ENCODE results near the gene BDKRB2. TPM values are rescaled to one million over a fixed set of nuclear protein-coding genes. Genes with fewer than 3 reads are reported as not detected.

The BDKRB2 gene
- total and polyA plus RNA-seq, 2 of the 4 experiments (the other 2 are of a cell fraction), result 60.9 to 73.1 TPM

DNA sequence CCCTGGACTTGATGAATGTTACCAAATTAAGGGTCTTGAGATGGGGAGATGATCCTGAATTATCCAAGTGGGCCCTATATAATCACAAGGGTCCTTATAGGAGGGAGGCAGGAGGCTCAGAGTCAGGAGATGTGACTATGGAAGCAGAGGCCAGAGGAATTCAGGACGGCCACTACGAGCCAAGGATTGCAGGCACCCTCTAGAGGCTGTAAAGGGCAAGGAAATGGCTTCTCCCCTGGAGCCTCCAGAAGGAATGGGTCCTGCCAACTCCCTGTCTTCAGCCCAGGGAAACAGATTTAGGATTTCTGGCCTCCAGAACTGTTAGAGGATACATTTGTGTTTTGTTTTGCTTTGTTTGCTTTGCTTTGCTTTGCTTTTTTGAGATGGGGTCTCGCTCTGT is 60.2 kb downstream of the BDKRB2 start:
- dilution Hi-C loops (cut with HindIII; ENCODE audit: low sequenced_read_pairs, unreplicated experiment) (no loop called here), in situ Hi-C loops (cut with MboI; ENCODE audit: low sequenced_read_pairs) (loop anchor here (25.0 kb wide), 1 partner anchor 728 kb away; the partner anchor contains the start of gene GLRX5), intact Hi-C loops (cut with micrococcal nuclease) (loop anchor here (5.0 to 10.0 kb wide), 2 partner anchors 143 to 730 kb away; partner anchors contain the start of gene GLRX5)
- H3K9me3 ChIP-seq (ENCODE audit: control insufficient read depth, insufficient read depth, low read length), result peaks cover under 1% of the 10 kb centered on the region; the same call in 1 of the 2 replicates
- peak overlapping the region; percentile 52 for H2BK5ac ChIP-seq (ENCODE audit: low read depth, low read length, poor library complexity, severe bottlenecking)
- H3K9ac ChIP-seq (ENCODE audit: low read depth, low read length), result no peak overlapping the region
- H3K36me3 ChIP-seq (ENCODE audit: control insufficient read depth, insufficient read depth, low read length), result peaks cover 58% of the 10 kb centered on the region
- POLR2A ChIA-PET (ENCODE audit: unreplicated experiment), result no interaction called here
- H2AFZ ChIP-seq (replicated peaks; ENCODE audit: low read length, poor library complexity), result no peak overlapping the region
- no peak overlapping the region for H3K56ac ChIP-seq (ENCODE audit: extremely low read depth, insufficient read depth, low read length)
- peak overlapping the region; percentile 25; the same call in 1 of the 2 replicates for H3K23ac ChIP-seq (ENCODE audit: low read depth, low read length)
- peak; percentile 45 for DNase-seq
- H2AK5ac ChIP-seq (ENCODE audit: low read depth, low read length), result peak overlapping the region; percentile 37; the same call in 1 of the 2 replicates
- peak overlapping the region; percentile 64; the same call in 1 of the 2 replicates for H3K4ac ChIP-seq (ENCODE audit: low read depth, low read length)
- peaks cover 53% of the 10 kb centered on the region for H3K4me1 ChIP-seq (ENCODE audit: control insufficient read depth, insufficient read depth, low read length)
- peak overlapping the region; percentile 30; the same call in 1 of the 2 replicates for H2BK120ac ChIP-seq (ENCODE audit: low read depth, low read length)
- H4K91ac ChIP-seq (ENCODE audit: insufficient read depth, low read depth, low read length), result peak overlapping the region; percentile 48
- no peaks in the 10 kb centered on the region for H3K27me3 ChIP-seq (ENCODE audit: control insufficient read depth, insufficient read depth, low read length)
- H4K5ac ChIP-seq (ENCODE audit: low read depth, low read length), result peak overlapping the region; percentile 52
- BruUV-seq (replicated peaks), result no TSS peak
- no peak for ATAC-seq (ENCODE audit: low read depth)
- no peak for TF ChIP-seq CHD1 (IDR thresholded peaks at IDR 0.05; ENCODE audit: low read depth, low read length)
- no peak for TF ChIP-seq ELK1 (IDR thresholded peaks at IDR 0.05; ENCODE audit: borderline replicate concordance, low read depth, low read length)
- TF ChIP-seq RAD21 (IDR thresholded peaks at IDR 0.05; ENCODE audit: low read length), result peak; percentile 56
- peak; percentile 38 for TF ChIP-seq SMC3 (IDR thresholded peaks at IDR 0.05; ENCODE audit: low read depth, low read length)
- TF ChIP-seq RFX5 (IDR thresholded peaks at IDR 0.05; ENCODE audit: low read depth, low read length), result no peak
- no peak for TF ChIP-seq MAZ (IDR thresholded peaks at IDR 0.05; ENCODE audit: borderline replicate concordance, low read depth, low read length)
- TF ChIP-seq MXI1 (IDR thresholded peaks at IDR 0.05; ENCODE audit: borderline replicate concordance, low read depth, low read length), result no peak
- TF ChIP-seq NFE2L2 (IDR thresholded peaks at IDR 0.05; ENCODE audit: low read depth, low read length), result no peak
- no peak for TF ChIP-seq POLR2A (IDR thresholded peaks at IDR 0.05; ENCODE audit: low read depth, low read length)
- TF ChIP-seq, protein P1, sequence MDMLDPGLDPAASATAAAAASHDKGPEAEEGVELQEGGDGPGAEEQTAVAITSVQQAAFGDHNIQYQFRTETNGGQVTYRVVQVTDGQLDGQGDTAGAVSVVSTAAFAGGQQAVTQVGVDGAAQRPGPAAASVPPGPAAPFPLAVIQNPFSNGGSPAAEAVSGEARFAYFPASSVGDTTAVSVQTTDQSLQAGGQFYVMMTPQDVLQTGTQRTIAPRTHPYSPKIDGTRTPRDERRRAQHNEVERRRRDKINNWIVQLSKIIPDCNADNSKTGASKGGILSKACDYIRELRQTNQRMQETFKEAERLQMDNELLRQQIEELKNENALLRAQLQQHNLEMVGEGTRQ (IDR thresholded peaks at IDR 0.05; ENCODE audit: low read depth, low read length), result no peak
- TF ChIP-seq CTCF (conservative IDR thresholded peaks at IDR 0.05; ENCODE audit: low read depth, low read length), result peak; percentile 47
- TF ChIP-seq FOS (IDR thresholded peaks at IDR 0.05; ENCODE audit: low read depth, low read length), result no peak
- H2BK15ac ChIP-seq (ENCODE audit: low read depth, low read length), result no peak overlapping the region
- H2BK20ac ChIP-seq (ENCODE audit: low read depth, low read length), result 0 out of 2 replicates have a peak overlapping the region, but pooled peaks have one; percentile 36
- H4K20me1 ChIP-seq (ENCODE audit: insufficient read depth, low read length), result peaks cover 30% of the 10 kb centered on the region
- H3K4me2 ChIP-seq (ENCODE audit: low read depth, low read length), result no peak overlapping the region
- H3K14ac ChIP-seq (replicated peaks; ENCODE audit: low read depth, low read length), result peak overlapping the region; percentile 31
- WGBS, 2 experiments (ENCODE audit: extremely low coverage in 2 of 2, insufficient read length in 1 of 2), result no CpG with 5 or more reads among the region's 3 CpGs
- H4K8ac ChIP-seq (ENCODE audit: low read depth in 2 of 2, low read length in 2 of 2), result peak overlapping the region in 1 of 2 experiments; percentile 56; a peak in 3 of 4 replicates
- peaks cover 29 to 88% of the 10 kb centered on the region in 2 experiments for H3K79me1 ChIP-seq (ENCODE audit: low read depth in 1 of 2, low read length in 2 of 2)
- H2AK9ac ChIP-seq (replicated peaks; ENCODE audit: low read depth, low read length, poor library complexity), result no peak overlapping the region
- peak overlapping the region; percentile 15; the same call in 1 of the 2 replicates for H3K18ac ChIP-seq (ENCODE audit: low read depth, low read length)
- CTCF ChIA-PET, result interaction anchor here (1.0 kb wide), 1 partner anchor 375 kb away, joined by 3 read pairs; no protein-coding TSS in a partner anchor
- H3K4me3 ChIP-seq (ENCODE audit: insufficient read depth, low read depth, low read length), result no peak overlapping the region
- peaks cover 36% of the 10 kb centered on the region for H3K9me1 ChIP-seq (ENCODE audit: insufficient read depth, low read length)
- H3K27ac ChIP-seq (ENCODE audit: insufficient read depth, low read length), result peak overlapping the region; percentile 35; the same call in 1 of the 2 replicates

Measured in IMR-90 (cell line).